Ishikawa (cell line): ENCODE measurements around the gene RPL12.

Source experiments
- CEBPB ChIP-seq: IDR thresholded peaks from 2 replicates; pipeline ENCODE4 v1.6.1; 2012
- CREB1 ChIP-seq: IDR thresholded peaks from 2 replicates; pipeline ENCODE4 v1.6.1; 2012; ENCODE audit warnings: low read depth
- EGR1 ChIP-seq: IDR thresholded peaks from 2 replicates; pipeline ENCODE4 v1.6.1; 2012
- EP300 ChIP-seq: IDR thresholded peaks from 2 replicates; pipeline ENCODE4 v1.6.1; 2012; ENCODE audit warnings: borderline replicate concordance
- FOXM1 ChIP-seq: IDR thresholded peaks from 2 replicates; pipeline ENCODE4 v1.6.1; 2012; ENCODE audit warnings: low read depth, borderline replicate concordance
- NFIC ChIP-seq: IDR thresholded peaks from 2 replicates; pipeline ENCODE4 v1.6.1; 2012
- RAD21 ChIP-seq: IDR thresholded peaks from 2 replicates; pipeline ENCODE4 v1.6.1; 2012; ENCODE audit warnings: low read depth
- TAF1 ChIP-seq: IDR thresholded peaks from 2 replicates; pipeline ENCODE4 v1.6.1; 2012; ENCODE audit warnings: low read depth, mild to moderate bottlenecking
- TCF12 ChIP-seq: IDR thresholded peaks from 2 replicates; pipeline ENCODE4 v1.6.1; 2012; ENCODE audit warnings: low read depth
- TEAD4 ChIP-seq: IDR thresholded peaks from 2 replicates; pipeline ENCODE4 v1.6.1; 2012
- YY1 ChIP-seq: IDR thresholded peaks from 2 replicates; pipeline ENCODE4 v1.6.1; 2012; ENCODE audit warnings: low read depth
- ZBTB7A ChIP-seq: IDR thresholded peaks from 2 replicates; pipeline ENCODE4 v1.6.1; 2012; ENCODE audit warnings: low read depth
- TF ChIP-seq, protein P1 (sequence below): IDR thresholded peaks from 2 replicates; pipeline ENCODE4 v1.6.1; 2012; ENCODE audit warnings: low read depth, mild to moderate bottlenecking
- TF ChIP-seq, protein P2 (sequence below): IDR thresholded peaks from 2 replicates; pipeline ENCODE4 v1.6.1; 2012
- TF ChIP-seq, protein P3 (sequence below): IDR thresholded peaks from 2 replicates; pipeline ENCODE4 v1.6.1; 2012

Gene RPL12

DNA sequence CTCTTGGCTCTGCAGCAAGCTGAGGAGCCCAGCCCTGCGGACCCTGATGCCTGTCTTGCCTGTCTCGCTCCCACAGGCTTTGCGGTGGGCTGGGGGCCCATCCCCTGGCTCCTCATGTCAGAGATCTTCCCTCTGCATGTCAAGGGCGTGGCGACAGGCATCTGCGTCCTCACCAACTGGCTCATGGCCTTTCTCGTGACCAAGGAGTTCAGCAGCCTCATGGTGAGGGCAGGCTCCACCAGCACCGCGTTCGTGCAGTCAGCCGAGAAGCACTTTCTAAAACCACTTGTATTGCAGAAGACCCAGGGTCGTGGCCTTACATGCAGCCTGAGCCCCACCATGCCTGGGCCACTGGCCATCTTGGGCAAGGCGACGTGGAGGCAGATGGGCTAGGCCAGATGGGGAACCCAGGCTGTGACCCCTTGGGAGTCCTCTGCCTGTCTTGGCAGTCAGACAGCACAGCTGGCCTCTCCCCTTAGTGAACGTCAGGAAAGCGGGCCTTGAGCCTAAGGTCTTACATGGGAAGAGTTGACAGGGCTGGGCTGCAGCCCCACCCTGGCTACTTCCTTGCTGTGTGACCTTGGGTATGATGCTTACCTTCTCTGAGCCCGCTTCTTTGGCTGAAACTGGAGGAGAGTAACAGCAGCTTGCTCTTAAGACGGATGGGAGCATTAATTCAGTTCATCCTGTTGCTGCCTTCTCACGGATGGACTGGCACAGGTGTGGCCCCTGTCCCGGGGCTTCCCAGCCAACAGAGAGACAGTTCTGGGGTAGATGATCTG is 45.7 kb downstream of the RPL12 start:
- TF ChIP-seq CEBPB (no peak), TAF1 (no peak), EP300 (no peak), ZBTB7A (no peak), EGR1 (no peak), TCF12 (no peak), RAD21 (no peak), NFIC (no peak), TEAD4 (no peak), YY1 (no peak), CREB1 (no peak), FOXM1 (no peak)
- TF ChIP-seq, protein P1, sequence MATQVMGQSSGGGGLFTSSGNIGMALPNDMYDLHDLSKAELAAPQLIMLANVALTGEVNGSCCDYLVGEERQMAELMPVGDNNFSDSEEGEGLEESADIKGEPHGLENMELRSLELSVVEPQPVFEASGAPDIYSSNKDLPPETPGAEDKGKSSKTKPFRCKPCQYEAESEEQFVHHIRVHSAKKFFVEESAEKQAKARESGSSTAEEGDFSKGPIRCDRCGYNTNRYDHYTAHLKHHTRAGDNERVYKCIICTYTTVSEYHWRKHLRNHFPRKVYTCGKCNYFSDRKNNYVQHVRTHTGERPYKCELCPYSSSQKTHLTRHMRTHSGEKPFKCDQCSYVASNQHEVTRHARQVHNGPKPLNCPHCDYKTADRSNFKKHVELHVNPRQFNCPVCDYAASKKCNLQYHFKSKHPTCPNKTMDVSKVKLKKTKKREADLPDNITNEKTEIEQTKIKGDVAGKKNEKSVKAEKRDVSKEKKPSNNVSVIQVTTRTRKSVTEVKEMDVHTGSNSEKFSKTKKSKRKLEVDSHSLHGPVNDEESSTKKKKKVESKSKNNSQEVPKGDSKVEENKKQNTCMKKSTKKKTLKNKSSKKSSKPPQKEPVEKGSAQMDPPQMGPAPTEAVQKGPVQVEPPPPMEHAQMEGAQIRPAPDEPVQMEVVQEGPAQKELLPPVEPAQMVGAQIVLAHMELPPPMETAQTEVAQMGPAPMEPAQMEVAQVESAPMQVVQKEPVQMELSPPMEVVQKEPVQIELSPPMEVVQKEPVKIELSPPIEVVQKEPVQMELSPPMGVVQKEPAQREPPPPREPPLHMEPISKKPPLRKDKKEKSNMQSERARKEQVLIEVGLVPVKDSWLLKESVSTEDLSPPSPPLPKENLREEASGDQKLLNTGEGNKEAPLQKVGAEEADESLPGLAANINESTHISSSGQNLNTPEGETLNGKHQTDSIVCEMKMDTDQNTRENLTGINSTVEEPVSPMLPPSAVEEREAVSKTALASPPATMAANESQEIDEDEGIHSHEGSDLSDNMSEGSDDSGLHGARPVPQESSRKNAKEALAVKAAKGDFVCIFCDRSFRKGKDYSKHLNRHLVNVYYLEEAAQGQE, result no peak
- TF ChIP-seq, protein P2, sequence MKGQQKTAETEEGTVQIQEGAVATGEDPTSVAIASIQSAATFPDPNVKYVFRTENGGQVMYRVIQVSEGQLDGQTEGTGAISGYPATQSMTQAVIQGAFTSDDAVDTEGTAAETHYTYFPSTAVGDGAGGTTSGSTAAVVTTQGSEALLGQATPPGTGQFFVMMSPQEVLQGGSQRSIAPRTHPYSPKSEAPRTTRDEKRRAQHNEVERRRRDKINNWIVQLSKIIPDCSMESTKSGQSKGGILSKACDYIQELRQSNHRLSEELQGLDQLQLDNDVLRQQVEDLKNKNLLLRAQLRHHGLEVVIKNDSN, result no peak
- TF ChIP-seq, protein P3, sequence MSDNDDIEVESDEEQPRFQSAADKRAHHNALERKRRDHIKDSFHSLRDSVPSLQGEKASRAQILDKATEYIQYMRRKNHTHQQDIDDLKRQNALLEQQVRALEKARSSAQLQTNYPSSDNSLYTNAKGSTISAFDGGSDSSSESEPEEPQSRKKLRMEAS, result no peak

DNA sequence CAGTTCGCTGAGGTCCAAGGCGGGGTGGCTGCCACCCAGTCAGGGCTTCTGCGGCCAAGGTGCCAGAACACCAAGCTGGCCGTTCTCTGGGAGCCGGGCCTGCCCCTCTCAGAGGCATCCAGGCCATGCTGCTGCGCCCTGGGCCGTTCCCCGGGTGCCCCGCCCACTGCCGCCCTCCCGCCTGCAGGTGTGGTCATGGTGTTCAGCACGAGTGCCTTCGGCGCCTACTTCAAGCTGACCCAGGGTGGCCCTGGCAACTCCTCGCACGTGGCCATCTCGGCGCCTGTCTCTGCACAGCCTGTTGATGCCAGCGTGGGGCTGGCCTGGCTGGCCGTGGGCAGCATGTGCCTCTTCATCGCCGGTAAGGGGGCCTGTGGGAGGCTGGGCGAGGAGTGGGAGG is 46.6 kb downstream of the RPL12 start:
- TF ChIP-seq TEAD4, result no peak
- TF ChIP-seq, protein P3, result no peak

DNA sequence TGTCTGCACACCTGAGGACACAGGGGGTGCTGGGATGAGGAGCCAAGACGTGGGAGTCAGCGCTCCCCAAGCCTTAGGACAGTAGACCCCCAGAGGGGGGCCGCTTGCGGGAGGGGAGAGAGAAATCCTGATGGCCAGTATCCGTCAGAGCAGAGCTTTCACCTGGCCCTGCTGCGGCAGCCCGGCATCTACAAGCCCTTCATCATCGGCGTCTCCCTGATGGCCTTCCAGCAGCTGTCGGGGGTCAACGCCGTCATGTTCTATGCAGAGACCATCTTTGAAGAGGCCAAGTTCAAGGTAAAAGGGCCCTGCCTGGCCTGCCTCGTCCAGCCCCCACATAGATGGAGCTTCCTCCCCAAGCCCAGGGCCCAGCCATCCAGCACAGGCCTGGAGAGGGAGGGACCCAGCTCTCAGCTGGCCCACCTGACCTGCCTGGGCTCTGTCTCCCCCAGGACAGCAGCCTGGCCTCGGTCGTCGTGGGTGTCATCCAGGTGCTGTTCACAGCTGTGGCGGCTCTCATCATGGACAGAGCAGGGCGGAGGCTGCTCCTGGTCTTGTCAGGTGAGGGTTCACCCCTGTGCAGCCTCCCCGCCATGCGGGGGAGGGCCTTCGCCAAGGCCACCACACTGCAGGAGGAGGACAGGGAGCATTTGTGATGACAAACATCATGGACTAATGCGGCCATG is 47.6 kb downstream of the RPL12 start:
- TF ChIP-seq EP300, result no peak

DNA sequence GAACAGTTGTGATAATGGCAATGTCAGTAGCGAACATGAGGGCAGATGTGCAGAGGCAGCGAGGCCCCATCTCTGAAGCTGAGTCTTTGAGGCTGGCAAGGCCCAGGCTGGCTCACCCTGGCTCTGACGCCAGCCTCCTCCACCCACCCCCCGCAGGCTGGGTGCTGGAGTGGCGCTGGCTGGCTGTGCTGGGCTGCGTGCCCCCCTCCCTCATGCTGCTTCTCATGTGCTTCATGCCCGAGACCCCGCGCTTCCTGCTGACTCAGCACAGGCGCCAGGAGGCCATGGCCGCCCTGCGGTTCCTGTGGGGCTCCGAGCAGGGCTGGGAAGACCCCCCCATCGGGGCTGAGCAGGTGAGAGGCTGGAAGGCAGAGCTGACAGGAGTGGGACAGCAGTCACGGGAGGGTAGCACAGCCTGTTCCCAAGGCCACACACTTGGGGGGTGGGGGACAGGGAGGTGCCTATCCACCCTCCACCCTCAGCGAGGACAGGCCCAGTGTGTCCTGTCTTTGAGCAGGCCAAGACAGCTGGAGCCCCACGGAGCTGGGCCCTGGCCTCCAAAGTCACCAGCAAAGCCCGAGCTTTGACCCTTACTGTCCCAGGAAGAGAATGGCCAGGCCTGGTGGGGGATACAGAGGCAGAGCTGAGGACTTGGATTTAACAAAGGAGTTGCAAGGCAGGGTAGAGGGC is 48.7 kb downstream of the RPL12 start:
- TF ChIP-seq, protein P1, result no peak
- TF ChIP-seq ZBTB7A (no peak), EGR1 (no peak), EP300 (no peak), CEBPB (no peak)
- TF ChIP-seq, protein P3, result no peak

DNA sequence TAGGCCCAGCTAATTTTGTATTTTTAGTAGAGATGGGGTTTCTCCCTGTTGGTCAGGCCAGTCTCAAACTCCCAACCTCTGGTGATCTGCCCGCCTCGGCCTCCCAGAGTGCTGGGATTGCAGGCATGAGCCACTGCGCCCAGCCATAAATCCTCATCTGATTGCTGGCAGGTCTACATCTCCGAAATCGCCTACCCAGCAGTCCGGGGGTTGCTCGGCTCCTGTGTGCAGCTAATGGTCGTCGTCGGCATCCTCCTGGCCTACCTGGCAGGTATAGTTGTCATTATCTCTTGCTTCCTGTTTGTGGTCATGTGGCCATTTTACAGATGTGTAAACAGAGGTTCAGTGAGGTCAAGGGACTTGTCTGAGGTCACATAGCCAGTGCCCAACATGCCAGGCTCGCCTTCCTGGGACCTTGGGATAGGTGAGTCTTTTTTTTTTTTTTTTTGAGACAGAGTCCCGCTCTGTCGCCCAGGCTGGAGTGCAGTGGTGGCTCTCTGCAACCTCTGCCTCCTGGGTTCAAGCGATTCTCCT is 51.4 kb downstream of the RPL12 start:
- TF ChIP-seq TCF12 (no peak), CREB1 (no peak), YY1 (no peak), ZBTB7A (no peak), EP300 (no peak)

DNA sequence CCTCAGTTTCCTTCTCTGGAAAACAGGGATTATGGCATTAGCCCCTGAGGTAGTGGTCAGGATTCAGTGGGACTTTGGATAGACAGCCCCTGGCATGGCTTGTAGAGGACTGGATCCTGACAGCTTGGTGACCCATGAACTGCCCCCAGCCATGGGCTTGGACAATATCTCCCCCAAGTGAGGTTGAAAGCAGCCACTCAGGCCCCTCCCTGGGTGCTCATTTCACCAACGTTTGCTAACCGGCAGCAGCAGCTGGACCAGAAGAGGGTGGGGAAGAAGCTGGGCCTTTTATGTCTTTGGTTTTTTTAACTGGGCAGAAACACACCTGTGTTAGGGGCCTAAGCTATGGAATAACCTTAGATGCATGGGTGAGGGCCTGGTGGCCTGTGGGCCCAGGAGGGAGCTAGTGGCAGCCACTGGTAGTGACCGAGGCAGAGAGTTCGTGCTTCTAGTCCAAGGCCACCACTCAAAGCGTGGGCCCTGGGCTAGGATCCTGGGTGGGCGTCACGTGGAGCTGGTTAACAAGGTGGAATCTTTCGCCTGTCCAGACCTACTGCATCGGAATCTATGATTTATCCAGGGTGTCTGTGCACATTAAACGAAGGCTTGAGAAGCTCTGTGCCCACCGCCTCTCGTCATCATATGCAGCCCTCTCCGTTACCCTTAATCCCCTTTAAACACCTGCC is 52.3 kb downstream of the RPL12 start:
- TF ChIP-seq NFIC (no peak), CEBPB (no peak)
- TF ChIP-seq, protein P3, result no peak
